Activated CD4-positive, alpha-beta T cell treated with anti-CD3 and anti-CD28 coated beads, Interleukin-2, amount 50 U/mL, for 16 hours (primary cell): ENCODE measurements around the gene TMEM175.

Experiments used
- DNase-seq: peaks from one replicate; pipeline ENCODE4 v3.0.0-alpha.2; 2020

TMEM175 gene

GRCh38 chr4:899556-899906, 32.7 kb upstream of the TMEM175 start:
- no peak for DNase-seq

- no peak for DNase-seq
Measured at GRCh38 chr4:900073-900472, 32.2 kb upstream of the TMEM175 start.

GRCh38 chr4:900721-901120, 31.5 kb upstream of the TMEM175 start:
- DNase-seq: no peak

- no peak for DNase-seq
Measured at GRCh38 chr4:901192-901910, 30.9 kb upstream of the TMEM175 start.

GRCh38 chr4:903066-904046, 28.9 kb upstream of the TMEM175 start:
- no peak for DNase-seq

- no peak for DNase-seq
Measured at GRCh38 chr4:905485-906338, 26.5 kb upstream of the TMEM175 start.

GRCh38 chr4:906339-907102, 25.7 kb upstream of the TMEM175 start:
- DNase-seq: no peak

- DNase-seq: no peak
Measured at GRCh38 chr4:907103-907400, 25.2 kb upstream of the TMEM175 start.

- no peak for DNase-seq
Measured at GRCh38 chr4:907691-908425, 24.4 kb upstream of the TMEM175 start.

GRCh38 chr4:909131-909571, 23.1 kb upstream of the TMEM175 start:
- DNase-seq: no peak

- no peak for DNase-seq
Measured at GRCh38 chr4:909821-910220, 22.4 kb upstream of the TMEM175 start.

GRCh38 chr4:910366-911091, 21.7 kb upstream of the TMEM175 start:
- DNase-seq: no peak

- no peak for DNase-seq
Measured at GRCh38 chr4:911221-911751, 21.0 kb upstream of the TMEM175 start.

- no peak for DNase-seq
Measured at GRCh38 chr4:911871-912490, 20.3 kb upstream of the TMEM175 start.

- DNase-seq: no peak
Measured at GRCh38 chr4:912548-913279, 19.5 kb upstream of the TMEM175 start.

- no peak for DNase-seq
Measured at GRCh38 chr4:913280-913618, 19.0 kb upstream of the TMEM175 start.

GRCh38 chr4:914531-914930, 17.7 kb upstream of the TMEM175 start:
- DNase-seq: no peak

GRCh38 chr4:915041-915474, 17.2 kb upstream of the TMEM175 start:
- no peak for DNase-seq

GRCh38 chr4:915595-915994, 16.7 kb upstream of the TMEM175 start:
- no peak for DNase-seq

GRCh38 chr4:917466-917865, 14.8 kb upstream of the TMEM175 start:
- no peak for DNase-seq
